Measurements from ENCODE around the gene ZNF202.
A peak's percentile ranks its signal among the peaks of the same experiment; 100 is the strongest.

ZNF202 gene

GRCh38 chr11:123707206-123707605 lies 34.3 kb downstream of the ZNF202 start:
- no peaks in the 10 kb centered on the region for H3K9me2 ChIP-seq (replicated peaks; ENCODE audit: low read depth, low read length)
- TF ChIP-seq EZH2phosphoT487 (IDR thresholded peaks at IDR 0.05; ENCODE audit: borderline replicate concordance) (no peak), CTCF (conservative IDR thresholded peaks at IDR 0.05; ENCODE audit: low read length) (no peak)
- H4K20me1 ChIP-seq (ENCODE audit: insufficient read depth, low read length, poor library complexity, severe bottlenecking), result no peaks in the 10 kb centered on the region
- no peaks in the 10 kb centered on the region for H3K9me3 ChIP-seq (ENCODE audit: insufficient read depth, low read depth, low read length)
- no peaks in the 10 kb centered on the region for H3K79me2 ChIP-seq (ENCODE audit: insufficient read depth, low read length)
- peaks cover 2% of the 10 kb centered on the region for H3K4me1 ChIP-seq (ENCODE audit: insufficient read depth, low read length, poor library complexity, severe bottlenecking)
- no peak overlapping the region for H3K4me2 ChIP-seq (ENCODE audit: low read depth, low read length, poor library complexity, severe bottlenecking)
- H3K9ac ChIP-seq (ENCODE audit: low read depth, low read length, poor library complexity, severe bottlenecking), result no peak overlapping the region
- H3K27me3 ChIP-seq (ENCODE audit: insufficient read depth, low read length, poor library complexity, severe bottlenecking), result no peaks in the 10 kb centered on the region
- no peaks in the 10 kb centered on the region for H3F3A ChIP-seq (ENCODE audit: low read depth)
- no peaks in the 10 kb centered on the region for H3K36me3 ChIP-seq (ENCODE audit: insufficient read depth, low read length)
- H2AFZ ChIP-seq (ENCODE audit: low read length), result 0 out of 2 replicates have a peak overlapping the region, but pooled peaks have one; percentile 13
- no peak overlapping the region for H3K4me3 ChIP-seq (ENCODE audit: low read length, poor library complexity, severe bottlenecking)

- Histone ChIP-seq H4K20me1 (ENCODE audit: insufficient read depth, low read length, poor library complexity, severe bottlenecking) (no peaks in the 10 kb centered on the region), H3K4me2 (ENCODE audit: low read depth, low read length, poor library complexity, severe bottlenecking) (no peak overlapping the region), H3K4me3 (ENCODE audit: low read length, poor library complexity, severe bottlenecking) (no peak overlapping the region), H3K9ac (ENCODE audit: low read depth, low read length, poor library complexity, severe bottlenecking) (no peak overlapping the region), H3K27me3 (ENCODE audit: insufficient read depth, low read length, poor library complexity, severe bottlenecking) (no peaks in the 10 kb centered on the region), H3K9me2 (replicated peaks; ENCODE audit: low read depth, low read length) (no peaks in the 10 kb centered on the region), H3K79me2 (ENCODE audit: insufficient read depth, low read length) (no peaks in the 10 kb centered on the region), H3F3A (ENCODE audit: low read depth) (no peaks in the 10 kb centered on the region), H3K36me3 (ENCODE audit: insufficient read depth, low read length) (no peaks in the 10 kb centered on the region), H3K4me1 (ENCODE audit: insufficient read depth, low read length, poor library complexity, severe bottlenecking) (peaks cover 6% of the 10 kb centered on the region), H2AFZ (ENCODE audit: low read length) (no peak overlapping the region), H3K9me3 (ENCODE audit: insufficient read depth, low read depth, low read length) (no peaks in the 10 kb centered on the region)
- TF ChIP-seq EZH2phosphoT487 (IDR thresholded peaks at IDR 0.05; ENCODE audit: borderline replicate concordance), result no peak
These were observed 37.1 kb downstream of the ZNF202 start for GRCh38 chr11:123704341-123704740.

- no peaks in the 10 kb centered on the region for H3K27me3 ChIP-seq (ENCODE audit: insufficient read depth, low read length, poor library complexity, severe bottlenecking)
- no peaks in the 10 kb centered on the region for H3K9me3 ChIP-seq (ENCODE audit: insufficient read depth, low read depth, low read length)
- H4K20me1 ChIP-seq (ENCODE audit: insufficient read depth, low read length, poor library complexity, severe bottlenecking), result no peaks in the 10 kb centered on the region
- TF ChIP-seq EZH2phosphoT487 (IDR thresholded peaks at IDR 0.05; ENCODE audit: borderline replicate concordance) (no peak), CTCF (conservative IDR thresholded peaks at IDR 0.05; ENCODE audit: low read length) (no peak)
- no peak overlapping the region for H3K4me3 ChIP-seq (ENCODE audit: low read length, poor library complexity, severe bottlenecking)
- H2AFZ ChIP-seq (ENCODE audit: low read length), result no peak overlapping the region
- no peak overlapping the region for H3K9ac ChIP-seq (ENCODE audit: low read depth, low read length, poor library complexity, severe bottlenecking)
- no peaks in the 10 kb centered on the region for H3F3A ChIP-seq (ENCODE audit: low read depth)
- no peaks in the 10 kb centered on the region for H3K79me2 ChIP-seq (ENCODE audit: insufficient read depth, low read length)
- H3K4me1 ChIP-seq (ENCODE audit: insufficient read depth, low read length, poor library complexity, severe bottlenecking), result peaks cover 6% of the 10 kb centered on the region
- H3K4me2 ChIP-seq (ENCODE audit: low read depth, low read length, poor library complexity, severe bottlenecking), result peak overlapping the region; percentile 41
- H3K9me2 ChIP-seq (replicated peaks; ENCODE audit: low read depth, low read length), result no peaks in the 10 kb centered on the region
- H3K36me3 ChIP-seq (ENCODE audit: insufficient read depth, low read length), result no peaks in the 10 kb centered on the region
These were observed 38.8 kb downstream of the ZNF202 start for GRCh38 chr11:123702696-123703095.

- Histone ChIP-seq H4K20me1 (ENCODE audit: insufficient read depth, low read length, poor library complexity, severe bottlenecking) (no peaks in the 10 kb centered on the region), H3K27me3 (ENCODE audit: insufficient read depth, low read length, poor library complexity, severe bottlenecking) (no peaks in the 10 kb centered on the region), H2AFZ (ENCODE audit: low read length) (peak overlapping the region; percentile 56; the same call in 1 of the 2 replicates), H3K36me3 (ENCODE audit: insufficient read depth, low read length) (no peaks in the 10 kb centered on the region), H3K4me3 (ENCODE audit: low read length, poor library complexity, severe bottlenecking) (no peak overlapping the region), H3K4me1 (ENCODE audit: insufficient read depth, low read length, poor library complexity, severe bottlenecking) (peaks cover 6% of the 10 kb centered on the region), H3K9me2 (replicated peaks; ENCODE audit: low read depth, low read length) (no peaks in the 10 kb centered on the region), H3K9ac (ENCODE audit: low read depth, low read length, poor library complexity, severe bottlenecking) (no peak overlapping the region), H3K4me2 (ENCODE audit: low read depth, low read length, poor library complexity, severe bottlenecking) (peak overlapping the region; percentile 41), H3F3A (ENCODE audit: low read depth) (no peaks in the 10 kb centered on the region), H3K9me3 (ENCODE audit: insufficient read depth, low read depth, low read length) (no peaks in the 10 kb centered on the region), H3K79me2 (ENCODE audit: insufficient read depth, low read length) (no peaks in the 10 kb centered on the region)
- no peak for TF ChIP-seq CTCF (conservative IDR thresholded peaks at IDR 0.05; ENCODE audit: low read length)
- no peak for TF ChIP-seq EZH2phosphoT487 (IDR thresholded peaks at IDR 0.05; ENCODE audit: borderline replicate concordance)
These were observed 39.3 kb downstream of the ZNF202 start for GRCh38 chr11:123702139-123702538.
